Omental fat pad (tissue), 4 donors: ENCODE data around the gene LAMP2. TPM values are rescaled to one million over a fixed set of nuclear protein-coding genes. Genes with fewer than 3 reads are reported as not detected.

Experiments
- ATAC-seq: fragments of 150-250 bp; one replicate; pipeline ENCODE4 v1.9.1; 2016; ENCODE audit warnings: mild to moderate bottlenecking, moderate library complexity; ENCODE audit not compliant: low FRiP score
- DNase-seq: peaks from one replicate; pipeline ENCODE4 v3.0.0-alpha.2; 2019; ENCODE audit warnings: low spot score
- total RNA-seq, 4 donors: library from RNA; depleted of rRNA; stranded (reverse); fragments of >200 nt; gene quantifications; one replicate each; pipeline ENCODE4 v1.1.0, GENCODE V29; 2016
- TF ChIP-seq, protein P1 (sequence below), 3 donors: fragments of 450-650 bp; IDR thresholded peaks; one replicate each; pipeline ENCODE4 v1.5.1; 2016 to 2017; ENCODE audit warnings: antibody characterized with exemption in 3 of 3, mild to moderate bottlenecking in 3 of 3, moderate library complexity in 2 of 3

The LAMP2 gene
- 100 to 1,000 TPM; 111 to 123 (median 117) TPM for total RNA-seq

DNA sequence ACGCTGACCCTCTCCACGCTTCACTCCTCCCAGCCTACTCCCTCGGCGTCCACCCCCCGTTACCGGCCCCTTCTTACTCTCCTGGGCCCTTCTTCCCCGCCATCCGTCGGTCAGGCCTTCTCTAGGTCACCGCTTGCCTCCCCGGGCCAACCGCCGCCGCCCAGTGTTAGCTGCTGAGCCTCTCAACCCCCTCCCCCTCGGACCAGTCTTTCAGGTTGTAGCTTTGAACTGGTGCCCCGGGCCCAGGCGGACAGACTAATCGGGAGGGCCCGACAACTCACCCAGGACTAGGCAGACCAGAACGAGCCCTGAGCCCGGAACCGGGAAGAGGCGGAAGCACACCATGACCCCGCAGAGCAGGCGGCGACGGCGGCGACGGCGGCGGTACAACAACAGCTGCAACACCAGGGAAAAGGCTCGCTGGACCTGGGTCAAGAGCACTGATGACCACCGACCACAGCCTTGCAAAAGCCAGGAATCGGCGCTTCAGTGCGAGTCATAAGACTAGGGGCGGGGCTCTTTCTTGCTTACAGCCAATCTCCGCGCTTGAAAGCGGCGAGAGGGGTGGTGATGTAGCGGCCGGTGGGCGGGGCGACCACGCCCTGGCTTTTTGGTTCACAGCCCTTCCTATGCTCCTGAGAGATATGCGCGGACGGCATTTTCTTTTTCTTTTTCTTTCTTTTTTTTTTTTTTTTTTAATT, at the start of gene LAMP2:
Gene LAMP2, minus strand, starts transcription at position 472 of the 701 bp plus-strand sequence. Its CDS starts 127 bp downstream, at position 345.
- ATAC-seq: peak; percentile 97

DNA sequence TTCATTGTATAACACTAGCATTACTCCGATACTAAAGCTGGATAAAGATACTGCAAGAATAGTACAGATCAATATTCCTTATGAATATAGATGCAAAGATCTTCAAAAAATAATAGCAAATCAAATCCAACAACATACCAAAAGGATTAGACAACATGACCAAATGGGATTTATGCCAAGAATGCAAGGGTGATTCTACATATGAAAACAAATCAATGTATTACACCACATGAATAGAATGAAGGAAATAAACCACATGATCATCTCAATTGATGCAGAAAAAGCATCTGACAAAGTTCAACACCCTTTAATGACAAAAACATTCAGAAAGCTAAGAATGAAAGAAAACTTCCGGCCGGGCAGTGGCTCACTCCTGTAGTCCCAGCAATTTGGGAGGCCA, 48.8 kb upstream of the LAMP2 start:
- ATAC-seq: no peak
- TF ChIP-seq, protein P1, sequence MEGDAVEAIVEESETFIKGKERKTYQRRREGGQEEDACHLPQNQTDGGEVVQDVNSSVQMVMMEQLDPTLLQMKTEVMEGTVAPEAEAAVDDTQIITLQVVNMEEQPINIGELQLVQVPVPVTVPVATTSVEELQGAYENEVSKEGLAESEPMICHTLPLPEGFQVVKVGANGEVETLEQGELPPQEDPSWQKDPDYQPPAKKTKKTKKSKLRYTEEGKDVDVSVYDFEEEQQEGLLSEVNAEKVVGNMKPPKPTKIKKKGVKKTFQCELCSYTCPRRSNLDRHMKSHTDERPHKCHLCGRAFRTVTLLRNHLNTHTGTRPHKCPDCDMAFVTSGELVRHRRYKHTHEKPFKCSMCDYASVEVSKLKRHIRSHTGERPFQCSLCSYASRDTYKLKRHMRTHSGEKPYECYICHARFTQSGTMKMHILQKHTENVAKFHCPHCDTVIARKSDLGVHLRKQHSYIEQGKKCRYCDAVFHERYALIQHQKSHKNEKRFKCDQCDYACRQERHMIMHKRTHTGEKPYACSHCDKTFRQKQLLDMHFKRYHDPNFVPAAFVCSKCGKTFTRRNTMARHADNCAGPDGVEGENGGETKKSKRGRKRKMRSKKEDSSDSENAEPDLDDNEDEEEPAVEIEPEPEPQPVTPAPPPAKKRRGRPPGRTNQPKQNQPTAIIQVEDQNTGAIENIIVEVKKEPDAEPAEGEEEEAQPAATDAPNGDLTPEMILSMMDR (IDR thresholded peaks at IDR 0.05): no peak
- no peak for DNase-seq

More for the DNA sequence above, at the start of gene LAMP2:
- peak; percentile 63 for DNase-seq
- TF ChIP-seq, protein P1 (IDR thresholded peaks at IDR 0.05): no peak

DNA sequence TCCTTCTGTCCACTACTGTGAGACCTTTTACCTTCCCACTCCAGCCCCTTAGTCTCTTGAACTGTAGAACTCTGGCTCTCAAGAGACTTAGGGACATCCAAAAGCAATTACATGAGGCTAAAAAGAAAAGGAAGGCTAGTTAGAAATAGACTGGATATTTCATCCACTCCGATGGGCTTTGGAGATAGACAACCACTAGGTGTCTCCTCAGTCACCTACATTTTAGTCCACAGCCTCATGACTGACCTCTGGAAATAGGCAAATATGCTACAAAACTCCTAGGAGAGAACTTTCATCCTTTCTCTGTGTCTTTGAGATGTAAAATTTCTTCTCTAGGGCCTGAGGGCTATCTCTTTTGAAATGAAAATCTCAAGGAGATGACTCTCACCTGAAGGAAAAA, 45.1 kb upstream of the LAMP2 start:
- DNase-seq: no peak
- TF ChIP-seq, protein P1 (IDR thresholded peaks at IDR 0.05): no peak
- no peak for ATAC-seq

DNA sequence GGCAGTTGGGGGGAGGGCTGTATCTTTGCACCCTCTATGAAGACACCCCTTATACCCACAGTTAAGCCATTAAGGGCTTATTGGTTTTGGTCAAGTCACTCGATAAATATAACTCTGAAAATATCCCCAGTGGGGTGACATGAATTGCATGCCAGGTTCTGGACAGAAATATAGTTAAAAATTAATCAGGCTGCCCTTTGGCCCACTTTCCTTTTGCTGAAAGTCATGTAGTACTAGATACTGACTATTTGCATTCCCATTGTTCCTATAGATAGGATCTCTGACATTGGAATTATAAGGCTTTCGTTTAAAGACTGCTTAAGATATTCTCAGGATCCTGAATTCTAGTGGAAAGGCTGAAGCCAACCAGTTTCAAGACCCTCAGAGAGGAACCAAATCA, 43.5 kb upstream of the LAMP2 start:
- no peak for DNase-seq
- ATAC-seq: no peak
- TF ChIP-seq, protein P1 (IDR thresholded peaks at IDR 0.05): no peak

DNA sequence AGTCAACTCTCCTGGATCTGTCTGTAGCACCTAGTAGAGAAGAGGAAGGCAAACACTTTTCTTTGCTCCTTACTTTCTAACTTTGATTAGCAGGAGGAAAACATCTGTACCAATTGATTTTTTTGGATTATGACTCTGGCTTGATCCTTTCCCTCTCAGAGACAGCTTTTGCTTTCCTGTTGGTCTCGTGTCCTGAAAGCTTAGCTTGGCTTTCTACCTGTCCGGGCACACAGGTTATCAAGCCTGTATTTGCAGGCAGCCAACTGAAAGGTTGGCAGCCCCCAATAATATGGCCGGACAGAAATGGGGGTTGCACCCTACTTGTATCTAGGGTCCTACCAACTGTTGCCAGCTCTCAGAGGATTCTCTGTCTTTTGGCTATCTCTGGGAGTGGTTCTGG, 43.1 kb upstream of the LAMP2 start:
- ATAC-seq (no peak), DNase-seq (no peak)
- TF ChIP-seq, protein P1 (IDR thresholded peaks at IDR 0.05): no peak

DNA sequence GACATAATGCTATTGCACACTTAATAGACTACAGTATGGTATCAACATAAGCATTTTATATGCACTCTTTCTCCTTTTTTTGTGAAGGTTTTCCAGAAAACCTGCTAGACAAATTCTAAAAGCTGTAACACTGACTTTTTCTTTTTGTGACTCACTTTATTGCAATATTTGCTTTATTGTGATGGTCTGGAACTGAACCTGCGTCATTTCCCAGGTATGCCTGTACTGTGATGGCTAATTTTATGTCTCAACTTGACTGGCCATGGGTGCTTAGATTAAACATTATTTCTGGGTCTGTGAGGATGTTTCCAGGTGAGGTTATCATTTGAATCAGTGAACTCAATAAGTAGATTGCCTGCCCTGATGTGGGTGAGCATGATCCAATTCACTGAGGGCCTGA, 35.5 kb upstream of the LAMP2 start:
- DNase-seq (no peak), ATAC-seq (no peak)
- TF ChIP-seq, protein P1 (IDR thresholded peaks at IDR 0.05): no peak
